Erythroblast (primary cell): ENCODE results near the gene RTTN.

Experiments used
- GATA1 ChIP-seq: IDR thresholded peaks from 2 replicates; pipeline ENCODE4 v1.6.1; 2011; ENCODE audit warnings: low read depth, mild to moderate bottlenecking, control low read depth, low read length, moderate library complexity
- POLR2A ChIP-seq: IDR thresholded peaks from 2 replicates; pipeline ENCODE4 v1.6.1; 2011; ENCODE audit warnings: mild to moderate bottlenecking, low read length

DNA sequence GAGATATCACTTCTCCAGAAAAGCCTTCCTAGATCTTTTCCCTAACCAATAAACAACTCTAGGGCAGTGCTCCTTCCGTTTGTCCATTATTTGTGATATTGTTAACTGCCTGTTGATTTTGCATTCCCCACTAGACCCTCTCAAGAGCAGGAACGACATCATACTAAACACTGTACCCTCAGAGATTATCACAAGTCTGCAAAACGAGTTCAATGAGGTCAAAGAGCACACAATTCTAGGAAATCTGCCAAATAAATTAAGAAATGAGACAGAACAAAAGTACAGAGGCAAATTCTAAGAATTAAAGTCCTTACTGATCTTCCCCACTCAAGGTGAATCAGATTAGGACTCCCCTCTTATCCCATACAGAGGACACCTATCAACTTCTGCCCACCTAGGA, 7.6 kb downstream of the RTTN start:
- TF ChIP-seq POLR2A (no peak), GATA1 (no peak)
